GM20431 (cell line): ENCODE measurements around the gene EDN3.
"Not testable (repeated sequence)": the region's sequence is repeated elsewhere in the genome, so short reads cannot be mapped to it uniquely, and the experiment has no call there.

Experiments used
- in situ Hi-C: fragments of 300-500 bp; cut with MseI, MboI; formaldehyde crosslinking; loops from one replicate; pipeline ENCODE4 v1.15.0; 2020; ENCODE audit warnings: low sequenced_read_pairs; ENCODE audit not compliant: unreplicated experiment

Gene EDN3

GRCh38 chr20:59333260-59333845 lies 32.9 kb downstream of the EDN3 start:
- in situ Hi-C loops = no loop called here

GRCh38 chr20:59333951-59334350 lies 33.5 kb downstream of the EDN3 start:
- in situ Hi-C loops = no loop called here

GRCh38 chr20:59334651-59335300 lies 34.4 kb downstream of the EDN3 start:
- in situ Hi-C loops = no loop called here

- in situ Hi-C loops = no loop called here
Measured at GRCh38 chr20:59335377-59335776, 35.0 kb downstream of the EDN3 start.

GRCh38 chr20:59336540-59336939 lies 36.1 kb downstream of the EDN3 start:
- in situ Hi-C loops = no loop called here

- in situ Hi-C loops = not testable (repeated sequence)
Measured at GRCh38 chr20:59338444-59338843, 38.0 kb downstream of the EDN3 start.

GRCh38 chr20:59340201-59340885 lies 39.9 kb downstream of the EDN3 start:
- in situ Hi-C loops = no loop called here

- in situ Hi-C loops = not testable (repeated sequence)
Measured at GRCh38 chr20:59341285-59342022, 41.0 kb downstream of the EDN3 start.

- in situ Hi-C loops = no loop called here
Measured at GRCh38 chr20:59342023-59342957, 41.9 kb downstream of the EDN3 start.

- in situ Hi-C loops = no loop called here
Measured at GRCh38 chr20:59346061-59346460, 45.6 kb downstream of the EDN3 start.

GRCh38 chr20:59349277-59349676 lies 48.9 kb downstream of the EDN3 start:
- in situ Hi-C loops = no loop called here

GRCh38 chr20:59350330-59351156 lies 50.1 kb downstream of the EDN3 start:
- in situ Hi-C loops = no loop called here

- in situ Hi-C loops = no loop called here
Measured at GRCh38 chr20:59351157-59352040, 51.0 kb downstream of the EDN3 start.

- in situ Hi-C loops = no loop called here
Measured at GRCh38 chr20:59352541-59352940, 52.1 kb downstream of the EDN3 start.

GRCh38 chr20:59352990-59353389 lies 52.6 kb downstream of the EDN3 start:
- in situ Hi-C loops = no loop called here

- in situ Hi-C loops = no loop called here
Measured at GRCh38 chr20:59354460-59354859, 54.0 kb downstream of the EDN3 start.

- in situ Hi-C loops = no loop called here
Measured at GRCh38 chr20:59355242-59355641, 54.8 kb downstream of the EDN3 start.

GRCh38 chr20:59356662-59357165 lies 56.3 kb downstream of the EDN3 start:
- in situ Hi-C loops = no loop called here
